Renal cortex interstitium (tissue), 11 donors: ENCODE measurements around the gene ERC2. TPM values are rescaled to one million over a fixed set of nuclear protein-coding genes. Genes with fewer than 3 reads are reported as not detected.
A peak's percentile ranks its signal among the peaks of the same experiment; 100 is the strongest.

Experiments used
- DNase-seq, 11 donors: peaks; one replicate each; pipeline ENCODE4 v3.0.0-alpha.2; 2013; ENCODE audit warnings: low read depth in 9 of 11, low spot score in 4 of 11; ENCODE audit errors: extremely low read depth in 1 of 11
- polyA plus RNA-seq, 3 donors: library from polyadenylated mRNA; unstranded; fragments of 120-200 nt; gene quantifications; one replicate each; pipeline ENCODE4 v1.2.1, GENCODE V29; 2013; ENCODE audit not compliant: insufficient read length in 3 of 3

ERC2 gene
- polyA plus RNA-seq, 3 donors = 2.4 to 4.2 (median 3.3) TPM

- no peak for DNase-seq
Measured at GRCh38 chr3:55937301-55937700, 531.0 kb downstream of the ERC2 start.

GRCh38 chr3:55936549-55937052 is 531.7 kb downstream of the ERC2 start:
- DNase-seq = no peak

- DNase-seq = no peak
Measured at GRCh38 chr3:55935241-55935640, 533.0 kb downstream of the ERC2 start.

GRCh38 chr3:55934771-55935170 is 533.5 kb downstream of the ERC2 start:
- DNase-seq = no peak

DNA sequence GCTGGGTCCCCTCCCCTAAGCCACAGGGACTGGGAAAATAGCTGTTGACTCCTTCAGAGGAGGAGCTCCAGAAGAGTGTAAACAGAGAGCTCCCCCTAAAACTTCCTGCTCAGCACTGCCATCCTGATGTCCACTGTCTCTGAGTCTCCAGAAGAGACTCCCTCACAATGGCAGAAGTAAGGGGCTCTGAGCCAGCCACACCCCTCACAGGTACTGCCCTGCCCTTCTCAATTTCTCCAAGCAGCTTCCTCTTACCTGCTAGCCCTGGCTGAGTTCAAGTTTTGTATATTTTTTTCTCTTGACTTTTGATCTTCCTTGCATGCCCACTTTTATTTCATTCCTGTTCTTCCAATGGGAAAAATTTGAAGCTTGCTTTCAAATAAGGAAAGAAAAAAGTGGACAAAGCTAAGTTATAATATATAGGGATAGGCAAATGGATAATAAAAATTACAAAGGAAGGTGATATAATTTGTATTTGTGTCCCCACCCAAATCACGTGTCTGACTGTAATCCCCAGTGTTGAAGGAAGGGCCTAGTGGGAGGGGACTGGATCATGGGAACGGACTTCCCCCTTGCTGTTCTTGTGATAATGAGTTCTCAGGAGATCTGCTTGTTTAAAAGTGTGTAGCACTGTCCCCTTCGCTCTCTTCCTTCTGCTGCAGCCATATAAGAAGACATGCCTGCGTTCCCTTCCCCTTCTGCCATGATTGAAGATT is 539.0 kb downstream of the ERC2 start:
- no peak for DNase-seq

GRCh38 chr3:55923626-55924025 is 544.6 kb downstream of the ERC2 start:
- no peak for DNase-seq

GRCh38 chr3:55923207-55923606 is 545.1 kb downstream of the ERC2 start:
- no peak for DNase-seq

DNA sequence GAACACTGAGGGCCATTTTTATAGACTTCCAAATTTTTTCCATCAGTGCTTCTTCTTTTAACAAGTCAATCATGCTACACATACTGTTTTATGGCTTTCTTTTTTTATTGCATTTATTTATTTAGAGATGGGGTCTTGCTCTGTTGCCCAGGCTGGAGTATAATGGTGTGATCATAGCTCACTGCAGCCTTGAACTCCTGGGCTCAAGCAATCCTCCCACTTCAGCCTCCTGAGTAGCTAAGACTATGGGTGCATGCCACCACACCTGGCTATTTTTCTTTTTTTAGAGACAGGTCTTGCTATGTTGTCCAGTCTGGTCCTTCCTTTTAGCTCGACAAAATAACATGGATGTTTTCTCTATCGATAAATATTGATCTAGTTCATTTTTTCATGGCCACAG is 555.4 kb downstream of the ERC2 start:
- DNase-seq = no peak

- no peak for DNase-seq
Measured at GRCh38 chr3:55911266-55911665, 557.0 kb downstream of the ERC2 start.

GRCh38 chr3:55910543-55910942 is 557.7 kb downstream of the ERC2 start:
- no peak for DNase-seq

- DNase-seq = no peak
Measured at GRCh38 chr3:55909373-55909772, 558.9 kb downstream of the ERC2 start.

DNA sequence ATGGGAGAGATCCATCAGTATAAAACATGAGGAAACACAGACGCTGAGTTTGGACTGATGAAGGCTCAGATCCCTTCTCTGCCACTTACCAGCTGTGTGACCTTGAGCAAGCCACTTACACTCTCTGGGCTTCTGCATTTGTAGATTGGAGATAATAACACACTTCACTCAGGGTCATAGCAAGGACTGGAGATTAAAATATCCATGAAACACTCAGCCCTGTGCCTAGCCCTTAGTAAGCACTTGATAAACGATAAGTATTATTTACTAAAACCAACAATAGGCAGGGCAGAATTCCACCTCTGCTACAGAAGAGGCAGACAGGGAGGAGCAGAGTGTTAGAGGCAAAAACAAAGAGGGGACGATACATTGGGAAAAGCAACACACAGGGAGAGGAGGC is 560.7 kb downstream of the ERC2 start:
- no peak for DNase-seq

GRCh38 chr3:55906896-55907295 is 561.4 kb downstream of the ERC2 start:
- no peak for DNase-seq

GRCh38 chr3:55904716-55905115 is 563.6 kb downstream of the ERC2 start:
- no peak for DNase-seq

- no peak for DNase-seq
Measured at GRCh38 chr3:55903680-55904079, 564.6 kb downstream of the ERC2 start.

DNA sequence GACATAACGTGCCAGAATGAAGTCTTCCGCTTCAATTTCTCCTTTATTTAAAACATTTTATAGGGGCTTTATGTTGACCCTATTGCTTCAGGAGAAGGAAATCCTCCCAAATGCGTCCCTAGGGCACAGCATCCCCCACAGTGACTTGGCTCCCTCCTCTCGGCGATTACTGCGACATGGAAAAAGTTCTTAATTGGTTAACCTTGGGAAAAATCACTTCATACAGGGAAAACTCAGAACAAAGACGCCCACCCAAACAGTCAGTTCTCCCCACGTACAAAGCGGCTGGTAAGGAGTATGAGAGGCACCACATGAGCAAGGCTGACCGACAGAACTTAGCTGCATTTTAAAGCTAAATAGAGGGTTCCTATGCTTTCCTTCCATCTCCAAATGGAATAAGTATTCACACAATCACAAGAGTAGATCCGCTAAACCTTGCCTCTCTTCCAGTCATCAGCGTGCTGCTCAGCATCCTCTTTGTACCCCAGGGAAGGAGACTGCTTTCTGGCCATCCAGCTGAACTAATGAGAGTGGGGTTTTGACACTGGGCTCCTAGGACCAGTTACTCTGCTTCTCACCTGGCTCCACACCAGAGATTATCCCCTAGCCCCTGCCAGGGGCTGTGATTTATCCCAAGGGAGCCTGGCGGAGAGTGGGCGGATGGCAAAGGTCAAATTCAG is 565.9 kb downstream of the ERC2 start:
- no peak for DNase-seq

DNA sequence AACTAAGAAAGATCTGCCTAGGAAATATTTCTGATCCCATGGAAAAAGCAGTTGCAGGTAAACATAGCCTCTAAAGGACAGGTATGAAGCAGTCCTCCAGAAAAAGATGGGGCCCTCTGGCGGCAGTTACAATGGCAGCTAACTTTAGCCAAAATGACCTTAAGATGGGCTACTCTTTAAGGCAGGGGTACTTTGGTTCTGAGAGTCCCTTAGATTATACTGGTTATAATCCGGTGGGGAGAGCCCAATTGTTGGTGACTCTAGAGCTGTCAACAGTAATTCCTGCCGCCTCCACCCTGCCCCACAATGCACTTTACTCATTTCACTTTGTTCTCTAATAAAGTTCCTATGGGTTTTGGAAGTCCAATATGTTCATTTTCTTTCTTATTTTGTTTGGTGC is 568.4 kb downstream of the ERC2 start:
- DNase-seq = no peak

DNA sequence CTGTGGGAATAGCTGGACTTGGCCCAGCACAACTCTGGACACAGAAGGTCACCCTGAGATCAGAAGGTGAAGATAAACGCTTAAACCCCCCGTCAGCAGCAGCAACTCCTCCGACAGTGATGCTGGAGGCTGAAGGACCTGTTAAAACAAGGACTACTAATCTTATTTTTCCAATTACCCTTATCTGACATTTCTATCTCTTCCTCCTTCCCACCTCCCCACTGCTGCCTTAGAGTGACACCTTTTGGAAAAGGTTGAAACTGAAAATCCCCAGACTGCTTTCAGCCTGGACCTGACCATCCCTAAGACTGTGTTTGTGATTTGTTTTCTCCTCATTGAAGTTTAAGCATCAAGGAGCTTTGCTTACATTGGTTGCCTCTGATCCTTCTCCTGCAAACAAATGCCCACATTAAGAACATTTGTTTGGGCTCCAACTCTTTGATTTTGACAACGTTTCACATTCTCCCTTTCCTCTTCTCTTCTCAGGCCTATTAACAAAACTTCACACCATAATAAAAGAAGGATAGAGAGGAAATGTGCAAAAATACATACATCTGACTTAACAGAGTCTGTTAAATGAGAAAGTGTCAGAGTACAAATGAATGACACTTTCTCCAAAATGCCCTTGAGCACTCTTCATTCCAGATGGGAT is 570.6 kb downstream of the ERC2 start:
- DNase-seq = peak in 9 of 11 donors; percentile 6 to 36 (median 24)

GRCh38 chr3:55895897-55896566 is 572.2 kb downstream of the ERC2 start:
- no peak for DNase-seq

GRCh38 chr3:55894605-55895004 is 573.7 kb downstream of the ERC2 start:
- no peak for DNase-seq
